Loucy (cell line): ENCODE measurements around the gene MARF1.

Experiments used
- CTCF ChIP-seq: fragments of 200-600 bp; sonication (generic); conservative IDR thresholded peaks from 2 replicates; pipeline ENCODE4 v1.5.1; 2014; ENCODE audit warnings: mild to moderate bottlenecking, antibody characterized with exemption, low read length
- EZH2phosphoT487 ChIP-seq: fragments of 200-600 bp; IDR thresholded peaks from 2 replicates; pipeline ENCODE4 v1.6.1; 2018; ENCODE audit warnings: antibody characterized with exemption, mild to moderate bottlenecking, moderate library complexity, borderline replicate concordance

GRCh38 chr16:15572329-15573001 lies 70.5 kb downstream of the MARF1 start:
- TF ChIP-seq CTCF (no peak), EZH2phosphoT487 (no peak)
